Mesodermal cell (in vitro differentiated cells): Measurements from ENCODE around the gene MCTP1.

Experiments
- H3K27ac ChIP-seq: 2 replicates; pipeline ENCODE4 v1.7.0; 2013; ENCODE audit warnings: mild to moderate bottlenecking, low read depth, low read length, moderate library complexity; ENCODE audit not compliant: severe bottlenecking
- H3K36me3 ChIP-seq: 2 replicates; pipeline ENCODE4 v1.7.1; 2013; ENCODE audit warnings: mild to moderate bottlenecking, low read length, moderate library complexity; ENCODE audit not compliant: control insufficient read depth, insufficient read depth
- H3K4me1 ChIP-seq: one replicate; pipeline ENCODE4 v1.7.1; 2013; ENCODE audit warnings: mild to moderate bottlenecking, low read length; ENCODE audit not compliant: insufficient read depth, control insufficient read depth, poor library complexity, severe bottlenecking
- H3K4me3 ChIP-seq: 2 replicates; pipeline ENCODE4 v1.7.0; 2013; ENCODE audit warnings: low read length, control low read depth, mild to moderate bottlenecking; ENCODE audit not compliant: insufficient read depth, poor library complexity, severe bottlenecking; ENCODE audit errors: extremely low read depth
- H3K9me3 ChIP-seq: 2 replicates; pipeline ENCODE4 v1.7.1; 2013; ENCODE audit warnings: mild to moderate bottlenecking, low read length, moderate library complexity; ENCODE audit not compliant: control insufficient read depth
- WGBS, 2 experiments: methylation state at CpG; one replicate each; pipeline ENCODE4 v1.1.5; 2013; ENCODE audit warnings: missing lambda C conversion rate in 2 of 2; ENCODE audit not compliant: insufficient coverage in 2 of 2; 5-methylcytosine and 5-hydroxymethylcytosine counted together

The MCTP1 gene

DNA sequence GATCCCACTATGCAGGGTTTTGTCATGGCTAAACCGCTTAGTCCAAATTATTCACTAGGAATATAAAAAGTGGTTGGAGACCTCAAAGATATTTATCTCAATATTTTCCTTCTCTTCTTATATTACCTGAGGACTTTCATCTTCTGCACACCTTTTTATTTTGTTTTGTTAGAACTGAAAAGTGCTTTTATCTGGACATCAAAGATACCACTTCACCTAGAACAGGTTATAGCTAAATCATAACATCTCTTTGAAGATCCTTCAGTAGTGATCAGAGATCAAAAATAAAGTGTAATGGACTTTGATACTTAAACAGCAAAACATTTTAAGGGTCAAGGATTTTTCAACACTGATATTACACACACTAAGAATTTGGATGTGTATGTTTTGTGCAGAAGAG lies 160.2 kb downstream of the MCTP1 start:
- Histone ChIP-seq H3K9me3 (no peaks in the 10 kb centered on the region), H3K36me3 (no peaks in the 10 kb centered on the region), H3K4me1 (no peaks in the 10 kb centered on the region), H3K4me3 (no peak overlapping the region), H3K27ac (no peak overlapping the region)
- no CpG with 5 or more reads among the region's 1 CpG for WGBS, 2 experiments

DNA sequence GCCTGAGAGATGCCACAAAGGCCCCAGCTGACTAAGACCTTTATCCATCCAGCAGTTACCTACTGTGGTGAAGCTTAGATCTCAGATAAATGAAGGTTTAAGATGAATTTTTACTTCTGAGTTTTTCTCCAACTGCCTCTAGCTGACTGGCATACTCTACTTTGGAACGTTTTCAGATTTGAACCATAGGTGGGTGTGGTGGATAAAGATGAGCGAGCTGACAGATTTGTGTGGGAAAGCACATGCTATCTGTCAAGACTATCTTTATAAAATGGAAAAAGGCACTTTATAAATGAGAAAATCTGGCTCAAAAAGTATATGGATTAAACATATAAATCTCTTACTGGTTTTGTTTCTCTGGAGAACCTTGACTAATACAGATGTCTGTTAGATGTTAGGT lies 160.8 kb downstream of the MCTP1 start:
- Histone ChIP-seq H3K9me3 (no peaks in the 10 kb centered on the region), H3K27ac (no peak overlapping the region), H3K36me3 (no peaks in the 10 kb centered on the region), H3K4me3 (no peak overlapping the region), H3K4me1 (no peaks in the 10 kb centered on the region)
- no CpG with 5 or more reads among the region's 2 CpGs for WGBS, 2 experiments

- H3K36me3 ChIP-seq: no peaks in the 10 kb centered on the region
- H3K27ac ChIP-seq: no peak overlapping the region
- H3K4me3 ChIP-seq: no peak overlapping the region
- peaks cover 7% of the 10 kb centered on the region for H3K4me1 ChIP-seq
- WGBS, 2 experiments: 83% methylated on average over 1 of the region's 1 CpG; no CpG with 5 or more reads in 1 of the 2 experiments
- no peaks in the 10 kb centered on the region for H3K9me3 ChIP-seq
These were observed 170.0 kb downstream of the MCTP1 start for GRCh38 chr5:95114902-95115301.

- Histone ChIP-seq H3K4me1 (peaks cover 7% of the 10 kb centered on the region), H3K27ac (no peak overlapping the region), H3K4me3 (no peak overlapping the region), H3K36me3 (no peaks in the 10 kb centered on the region), H3K9me3 (no peaks in the 10 kb centered on the region)
- 86 to 89% methylated on average over 3 to 4 of the region's 4 CpGs for WGBS, 2 experiments
These were observed 170.6 kb downstream of the MCTP1 start for GRCh38 chr5:95114305-95114704.

GRCh38 chr5:95113489-95113888 lies 171.4 kb downstream of the MCTP1 start:
- H3K36me3 ChIP-seq: no peaks in the 10 kb centered on the region
- H3K27ac ChIP-seq: peak overlapping the region; percentile 52
- WGBS, 2 experiments: 46 to 50% methylated on average over 1 to 3 of the region's 4 CpGs
- H3K4me1 ChIP-seq: peaks cover 7% of the 10 kb centered on the region
- H3K4me3 ChIP-seq: no peak overlapping the region
- H3K9me3 ChIP-seq: no peaks in the 10 kb centered on the region

- no peaks in the 10 kb centered on the region for H3K36me3 ChIP-seq
- H3K9me3 ChIP-seq: no peaks in the 10 kb centered on the region
- no peak overlapping the region for H3K4me3 ChIP-seq
- peaks cover 7% of the 10 kb centered on the region for H3K4me1 ChIP-seq
- H3K27ac ChIP-seq: no peak overlapping the region
These were observed 173.8 kb downstream of the MCTP1 start for GRCh38 chr5:95111141-95111540.

GRCh38 chr5:95110118-95110517 lies 174.8 kb downstream of the MCTP1 start:
- Histone ChIP-seq H3K4me1 (peaks cover 7% of the 10 kb centered on the region), H3K36me3 (no peaks in the 10 kb centered on the region), H3K9me3 (no peaks in the 10 kb centered on the region), H3K4me3 (no peak overlapping the region), H3K27ac (no peak overlapping the region)
- WGBS, 2 experiments: no CpG with 5 or more reads among the region's 1 CpG

- Histone ChIP-seq H3K4me3 (no peak overlapping the region), H3K4me1 (no peaks in the 10 kb centered on the region), H3K27ac (no peak overlapping the region), H3K36me3 (no peaks in the 10 kb centered on the region), H3K9me3 (no peaks in the 10 kb centered on the region)
- 60% methylated on average over 1 of the region's 2 CpGs; no CpG with 5 or more reads in 1 of the 2 experiments for WGBS, 2 experiments
These were observed 177.8 kb downstream of the MCTP1 start for GRCh38 chr5:95107138-95107537.

DNA sequence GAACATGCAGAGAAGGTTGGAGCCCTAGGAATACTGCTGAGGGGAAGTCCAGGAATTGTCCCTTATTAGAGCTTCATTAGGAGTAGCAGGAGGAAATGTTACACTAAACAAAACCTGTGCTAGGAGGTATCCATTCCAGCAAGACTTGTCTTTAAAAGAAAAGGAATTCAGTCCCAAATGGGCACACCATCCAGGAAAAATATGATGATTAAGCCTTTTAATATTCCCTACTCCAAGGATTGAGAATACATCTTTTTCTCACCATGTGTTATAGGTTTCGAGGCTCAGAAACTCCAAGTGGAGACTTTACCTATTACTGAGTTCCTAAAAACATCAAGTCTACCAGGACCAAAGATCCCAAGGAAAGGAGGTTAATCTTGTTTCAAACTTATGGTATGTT lies 179.3 kb downstream of the MCTP1 start:
- Histone ChIP-seq H3K27ac (no peak overlapping the region), H3K36me3 (no peaks in the 10 kb centered on the region), H3K4me3 (no peak overlapping the region), H3K4me1 (no peaks in the 10 kb centered on the region), H3K9me3 (no peaks in the 10 kb centered on the region)
- no CpG with 5 or more reads among the region's 1 CpG for WGBS, 2 experiments

DNA sequence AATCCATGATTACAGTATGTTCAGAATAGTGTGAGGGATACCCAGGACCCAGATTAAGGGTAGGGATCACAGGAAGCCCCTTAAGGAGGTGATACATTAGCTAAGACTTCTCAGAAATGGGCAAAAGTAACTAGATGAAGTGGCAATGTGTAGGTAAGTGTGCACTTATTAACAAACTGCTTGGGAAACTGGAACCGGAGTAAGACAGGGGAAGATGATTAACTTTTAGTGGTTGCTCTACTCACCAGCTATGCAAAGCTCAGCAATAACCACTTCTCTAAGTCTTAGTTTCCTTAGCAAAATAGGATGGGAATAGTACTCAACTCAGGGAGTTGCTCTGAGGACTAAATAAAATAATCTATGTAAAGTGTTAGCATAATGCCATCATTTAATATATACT lies 182.2 kb downstream of the MCTP1 start:
- H3K9me3 ChIP-seq: no peaks in the 10 kb centered on the region
- WGBS, 2 experiments: 100% methylated on average over 1 of the region's 1 CpG; no CpG with 5 or more reads in 1 of the 2 experiments

GRCh38 chr5:95102080-95102479 lies 182.8 kb downstream of the MCTP1 start:
- 83 to 100% methylated on average over 1 of the region's 1 CpG for WGBS, 2 experiments

More for the DNA sequence above, 182.2 kb downstream of the MCTP1 start:
- H3K4me1 ChIP-seq: no peaks in the 10 kb centered on the region
- H3K36me3 ChIP-seq: no peaks in the 10 kb centered on the region
- H3K4me3 ChIP-seq: no peak overlapping the region
- H3K27ac ChIP-seq: no peak overlapping the region

More at GRCh38 chr5:95102080-95102479, 182.8 kb downstream of the MCTP1 start:
- H3K9me3 ChIP-seq: no peaks in the 10 kb centered on the region
- H3K4me1 ChIP-seq: no peaks in the 10 kb centered on the region
- H3K4me3 ChIP-seq: no peak overlapping the region
- H3K27ac ChIP-seq: no peak overlapping the region
- H3K36me3 ChIP-seq: no peaks in the 10 kb centered on the region
